ENCODE results near the gene OAS2.
"Not testable (repeated sequence)": the region's sequence is repeated elsewhere in the genome, so short reads cannot be mapped to it uniquely, and the experiment has no call there.

DNA sequence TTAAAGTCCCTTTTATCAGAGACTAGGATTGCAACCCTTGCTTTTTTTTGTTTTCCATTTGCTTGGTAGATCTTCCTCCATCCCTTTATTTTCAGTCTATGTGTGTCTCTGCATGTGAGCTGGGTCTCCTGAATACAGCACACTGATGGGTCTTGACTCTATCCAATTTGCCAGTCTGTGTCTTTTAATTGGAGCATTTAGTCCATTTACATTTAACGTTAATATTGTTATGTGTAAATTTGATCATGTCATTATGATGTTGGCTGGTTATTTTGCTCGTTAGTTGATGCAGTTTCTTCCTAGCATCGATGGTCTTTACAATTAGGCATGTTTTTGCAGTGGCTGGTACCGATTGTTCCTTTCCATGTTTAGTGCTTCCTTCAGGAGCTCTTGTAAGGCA, 21.2 kb upstream of the OAS2 start:
- TF ChIP-seq TCF7 (IDR thresholded peaks at IDR 0.05; ENCODE audit: borderline replicate concordance); OTX1 (CRISPR knock-in tag; IDR thresholded peaks at IDR 0.05); ZNF175 (CRISPR knock-in tag; IDR thresholded peaks at IDR 0.05; ENCODE audit: low read depth); NCOA1 (IDR thresholded peaks at IDR 0.05; ENCODE audit: low read depth); HNRNPL (IDR thresholded peaks at IDR 0.05; ENCODE audit: low read depth, low read length): not testable (repeated sequence)
- TF ChIP-seq, protein P1, sequence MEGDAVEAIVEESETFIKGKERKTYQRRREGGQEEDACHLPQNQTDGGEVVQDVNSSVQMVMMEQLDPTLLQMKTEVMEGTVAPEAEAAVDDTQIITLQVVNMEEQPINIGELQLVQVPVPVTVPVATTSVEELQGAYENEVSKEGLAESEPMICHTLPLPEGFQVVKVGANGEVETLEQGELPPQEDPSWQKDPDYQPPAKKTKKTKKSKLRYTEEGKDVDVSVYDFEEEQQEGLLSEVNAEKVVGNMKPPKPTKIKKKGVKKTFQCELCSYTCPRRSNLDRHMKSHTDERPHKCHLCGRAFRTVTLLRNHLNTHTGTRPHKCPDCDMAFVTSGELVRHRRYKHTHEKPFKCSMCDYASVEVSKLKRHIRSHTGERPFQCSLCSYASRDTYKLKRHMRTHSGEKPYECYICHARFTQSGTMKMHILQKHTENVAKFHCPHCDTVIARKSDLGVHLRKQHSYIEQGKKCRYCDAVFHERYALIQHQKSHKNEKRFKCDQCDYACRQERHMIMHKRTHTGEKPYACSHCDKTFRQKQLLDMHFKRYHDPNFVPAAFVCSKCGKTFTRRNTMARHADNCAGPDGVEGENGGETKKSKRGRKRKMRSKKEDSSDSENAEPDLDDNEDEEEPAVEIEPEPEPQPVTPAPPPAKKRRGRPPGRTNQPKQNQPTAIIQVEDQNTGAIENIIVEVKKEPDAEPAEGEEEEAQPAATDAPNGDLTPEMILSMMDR (IDR thresholded peaks at IDR 0.05 in 2 of 3, conservative IDR thresholded peaks at IDR 0.05 in 1 of 3; ENCODE audit: insufficient read depth in 2 of 3, low read depth in 1 of 3, low read length in 3 of 3), result not testable (repeated sequence)
- TF ChIP-seq, protein P2, sequence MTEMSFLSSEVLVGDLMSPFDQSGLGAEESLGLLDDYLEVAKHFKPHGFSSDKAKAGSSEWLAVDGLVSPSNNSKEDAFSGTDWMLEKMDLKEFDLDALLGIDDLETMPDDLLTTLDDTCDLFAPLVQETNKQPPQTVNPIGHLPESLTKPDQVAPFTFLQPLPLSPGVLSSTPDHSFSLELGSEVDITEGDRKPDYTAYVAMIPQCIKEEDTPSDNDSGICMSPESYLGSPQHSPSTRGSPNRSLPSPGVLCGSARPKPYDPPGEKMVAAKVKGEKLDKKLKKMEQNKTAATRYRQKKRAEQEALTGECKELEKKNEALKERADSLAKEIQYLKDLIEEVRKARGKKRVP (CRISPR knock-in tag; IDR thresholded peaks at IDR 0.05), result not testable (repeated sequence)
